GM12878 (cell line): ENCODE data around the gene RGS14. TPM values are rescaled to one million over a fixed set of nuclear protein-coding genes. Genes with fewer than 3 reads are reported as not detected.

Experiments
- CBX5 ChIP-seq: sonication (generic); IDR thresholded peaks from 2 replicates; pipeline ENCODE4 v1.6.1; 2016; ENCODE audit warnings: low read depth, moderate library complexity, mild to moderate bottlenecking, inconsistent platforms
- CHD4 ChIP-seq: fragments of 200-600 bp; sonication (generic); IDR thresholded peaks from 2 replicates; pipeline ENCODE4 v1.6.1; 2016; ENCODE audit warnings: mild to moderate bottlenecking
- ESRRA ChIP-seq: IDR thresholded peaks from 2 replicates; pipeline ENCODE4 v1.6.1; 2012; ENCODE audit warnings: mild to moderate bottlenecking, low read length, improper control_type of control experiment
- MYC ChIP-seq: IDR thresholded peaks from 2 replicates; pipeline ENCODE4 v1.6.1; 2011; ENCODE audit warnings: mild to moderate bottlenecking, low read length, moderate library complexity, inconsistent platforms; ENCODE audit not compliant: insufficient read depth, insufficient replicate concordance, insufficient read length, severe bottlenecking
- NBN ChIP-seq: fragments of 450-650 bp; IDR thresholded peaks from 2 replicates; pipeline ENCODE4 v1.6.1; 2016
- NR2F1 ChIP-seq: fragments of 450-650 bp; conservative IDR thresholded peaks from 2 replicates; pipeline ENCODE4 v1.6.1; 2017; ENCODE audit warnings: mild to moderate bottlenecking
- PAX5 ChIP-seq: IDR thresholded peaks from 2 replicates; pipeline ENCODE4 v1.6.1; 2011; ENCODE audit warnings: low read depth, low read length, borderline replicate concordance
- RAD21 ChIP-seq: IDR thresholded peaks from 2 replicates; pipeline ENCODE4 v1.6.1; 2011; ENCODE audit warnings: mild to moderate bottlenecking, low read depth, low read length, moderate library complexity; ENCODE audit not compliant: insufficient read depth
- RB1 ChIP-seq: fragments of 450-650 bp; formaldehyde crosslinking; IDR thresholded peaks from 2 replicates; pipeline ENCODE4 v1.6.1; 2017; ENCODE audit warnings: mild to moderate bottlenecking, borderline replicate concordance
- RFX5 ChIP-seq: IDR thresholded peaks from 2 replicates; pipeline ENCODE4 v1.6.1; 2011; ENCODE audit warnings: low read depth, low read length, improper control_type of control experiment
- SUPT20H ChIP-seq: IDR thresholded peaks from 2 replicates; pipeline ENCODE4 v1.6.1; 2011; ENCODE audit warnings: low read depth, mild to moderate bottlenecking, low read length, moderate library complexity, borderline replicate concordance; ENCODE audit not compliant: control insufficient read depth
- WRNIP1 ChIP-seq: IDR thresholded peaks from 2 replicates; pipeline ENCODE4 v1.6.1; 2011; ENCODE audit warnings: low read depth, low read length, improper control_type of control experiment, borderline replicate concordance
- YBX1 ChIP-seq: fragments of 450-650 bp; IDR thresholded peaks from 2 replicates; pipeline ENCODE4 v1.6.1; 2016; ENCODE audit warnings: antibody characterized with exemption
- ZNF24 ChIP-seq: fragments of 450-650 bp; IDR thresholded peaks from 2 replicates; pipeline ENCODE4 v1.6.1; 2017; ENCODE audit warnings: antibody characterized with exemption, mild to moderate bottlenecking
- ZSCAN29 ChIP-seq: fragments of 450-650 bp; IDR thresholded peaks from 2 replicates; pipeline ENCODE4 v1.6.1; 2017; ENCODE audit warnings: mild to moderate bottlenecking, moderate library complexity
- polyA plus RNA-seq, 11 experiments: library from polyadenylated mRNA; depleted of rRNA in 4 of 11; unstranded in 6 of 11; stranded (reverse) in 5 of 11; fragments of >200 nt; fragmentation: Nextera tagmentation in 4 of 11; fragmentation: Illumina TruSeq in 1 of 11; extraction: Ambion mirVana in 4 of 11; extraction: Trizol in 1 of 11; gene quantifications; 1 replicate in 1 of 11; 2 replicates in 10 of 11; pipeline versions ENCODE4 v1.2.1 to v1.2.3, GENCODE V29; 2011 to 2016; ENCODE audit warnings: inconsistent platforms in 2 of 11, missing spikeins in 2 of 11, low read depth in 1 of 11
- total RNA-seq, 4 experiments: library from RNA; depleted of rRNA in 3 of 4; stranded (reverse); fragments of >200 nt in 3 of 4; fragmentation: Illumina TruSeq in 1 of 4; extraction: Trizol in 1 of 4; gene quantifications; 2 replicates each; pipeline versions ENCODE4 v1.2.1 to v1.2.3, GENCODE V29; 2013 to 2021
- TF ChIP-seq, protein P1 (sequence below): IDR thresholded peaks from 2 replicates; pipeline ENCODE4 v1.6.1; 2012; ENCODE audit warnings: improper control_type of control experiment, low read depth, low read length; ENCODE audit not compliant: insufficient replicate concordance
- TF ChIP-seq, protein P2 (sequence below): fragments of 450-650 bp; IDR thresholded peaks from 2 replicates; pipeline ENCODE4 v1.6.1; 2016; ENCODE audit warnings: mild to moderate bottlenecking
- TF ChIP-seq, protein P3 (sequence below): fragments of 450-650 bp; IDR thresholded peaks from 2 replicates; pipeline ENCODE4 v1.6.1; 2016; ENCODE audit warnings: mild to moderate bottlenecking, moderate library complexity, borderline replicate concordance

The RGS14 gene
- total and polyA plus RNA-seq, 10 of the 15 experiments (the other 5 are each of a cell fraction or from before 2014, with no cell fraction given): 0.19 to 88.7 (median 54.8) TPM

DNA sequence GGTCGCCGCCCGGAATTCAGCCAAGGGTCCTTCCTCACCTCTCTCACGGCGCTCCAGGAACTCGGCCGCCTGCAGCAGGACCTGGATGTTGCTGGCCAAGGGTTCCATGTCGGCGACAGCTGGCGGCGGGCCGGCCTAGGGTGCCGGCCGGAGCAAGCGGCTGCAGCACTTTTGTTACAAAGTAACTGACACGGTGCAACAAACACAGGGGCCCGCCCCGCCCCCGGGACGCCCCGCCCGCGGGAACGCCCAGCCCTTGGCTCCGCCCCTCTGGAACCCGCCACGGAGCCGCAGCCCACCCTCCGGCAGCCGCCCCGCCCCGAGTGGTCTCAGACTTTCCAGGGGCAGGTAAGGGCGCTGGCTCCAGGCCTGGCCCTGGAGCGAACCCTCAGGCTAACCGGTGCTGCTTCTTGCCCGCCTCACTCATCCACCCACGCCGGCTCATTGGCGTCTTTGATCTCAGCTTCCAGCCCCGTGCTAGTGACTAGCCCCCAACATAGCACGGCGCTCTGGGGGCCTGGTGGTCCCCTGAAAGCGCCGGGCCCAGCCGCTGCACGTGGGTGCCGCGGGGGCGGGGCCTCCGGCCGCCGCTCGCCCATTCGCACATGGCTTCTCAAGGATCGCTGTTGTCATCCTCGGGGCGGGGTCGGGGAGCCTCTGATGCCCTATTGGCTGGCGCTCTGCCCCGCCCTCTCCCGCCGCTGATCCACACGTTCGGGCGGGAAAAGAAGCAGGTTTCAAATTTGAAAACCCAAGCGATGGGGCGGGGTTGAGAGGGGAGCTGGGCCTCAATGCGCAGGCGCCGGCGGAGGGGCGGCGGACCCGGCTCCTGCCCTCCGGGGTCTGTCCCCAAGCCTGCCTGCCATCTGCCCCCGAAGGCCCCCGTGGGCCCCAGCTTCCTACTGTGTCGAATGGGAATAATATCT lies 45.7 kb upstream of the RGS14 start, which contains the start of gene MXD3 (continued):
- TF ChIP-seq NR2F1 (no peak), RB1 (peak; percentile 35; the same call in 1 of the 2 replicates), RAD21 (no peak), CBX5 (no peak), CHD4 (no peak), ZNF24 (no peak), MYC (peak; percentile 68), ESRRA (no peak), SUPT20H (no peak), PAX5 (no peak), YBX1 (no peak), WRNIP1 (no peak), RFX5 (no peak), ZSCAN29 (no peak), NBN (no peak)
- TF ChIP-seq, protein P1, sequence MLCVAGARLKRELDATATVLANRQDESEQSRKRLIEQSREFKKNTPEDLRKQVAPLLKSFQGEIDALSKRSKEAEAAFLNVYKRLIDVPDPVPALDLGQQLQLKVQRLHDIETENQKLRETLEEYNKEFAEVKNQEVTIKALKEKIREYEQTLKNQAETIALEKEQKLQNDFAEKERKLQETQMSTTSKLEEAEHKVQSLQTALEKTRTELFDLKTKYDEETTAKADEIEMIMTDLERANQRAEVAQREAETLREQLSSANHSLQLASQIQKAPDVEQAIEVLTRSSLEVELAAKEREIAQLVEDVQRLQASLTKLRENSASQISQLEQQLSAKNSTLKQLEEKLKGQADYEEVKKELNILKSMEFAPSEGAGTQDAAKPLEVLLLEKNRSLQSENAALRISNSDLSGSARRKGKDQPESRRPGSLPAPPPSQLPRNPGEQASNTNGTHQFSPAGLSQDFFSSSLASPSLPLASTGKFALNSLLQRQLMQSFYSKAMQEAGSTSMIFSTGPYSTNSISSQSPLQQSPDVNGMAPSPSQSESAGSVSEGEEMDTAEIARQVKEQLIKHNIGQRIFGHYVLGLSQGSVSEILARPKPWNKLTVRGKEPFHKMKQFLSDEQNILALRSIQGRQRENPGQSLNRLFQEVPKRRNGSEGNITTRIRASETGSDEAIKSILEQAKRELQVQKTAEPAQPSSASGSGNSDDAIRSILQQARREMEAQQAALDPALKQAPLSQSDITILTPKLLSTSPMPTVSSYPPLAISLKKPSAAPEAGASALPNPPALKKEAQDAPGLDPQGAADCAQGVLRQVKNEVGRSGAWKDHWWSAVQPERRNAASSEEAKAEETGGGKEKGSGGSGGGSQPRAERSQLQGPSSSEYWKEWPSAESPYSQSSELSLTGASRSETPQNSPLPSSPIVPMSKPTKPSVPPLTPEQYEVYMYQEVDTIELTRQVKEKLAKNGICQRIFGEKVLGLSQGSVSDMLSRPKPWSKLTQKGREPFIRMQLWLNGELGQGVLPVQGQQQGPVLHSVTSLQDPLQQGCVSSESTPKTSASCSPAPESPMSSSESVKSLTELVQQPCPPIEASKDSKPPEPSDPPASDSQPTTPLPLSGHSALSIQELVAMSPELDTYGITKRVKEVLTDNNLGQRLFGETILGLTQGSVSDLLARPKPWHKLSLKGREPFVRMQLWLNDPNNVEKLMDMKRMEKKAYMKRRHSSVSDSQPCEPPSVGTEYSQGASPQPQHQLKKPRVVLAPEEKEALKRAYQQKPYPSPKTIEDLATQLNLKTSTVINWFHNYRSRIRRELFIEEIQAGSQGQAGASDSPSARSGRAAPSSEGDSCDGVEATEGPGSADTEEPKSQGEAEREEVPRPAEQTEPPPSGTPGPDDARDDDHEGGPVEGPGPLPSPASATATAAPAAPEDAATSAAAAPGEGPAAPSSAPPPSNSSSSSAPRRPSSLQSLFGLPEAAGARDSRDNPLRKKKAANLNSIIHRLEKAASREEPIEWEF: no peak
- TF ChIP-seq, protein P2, sequence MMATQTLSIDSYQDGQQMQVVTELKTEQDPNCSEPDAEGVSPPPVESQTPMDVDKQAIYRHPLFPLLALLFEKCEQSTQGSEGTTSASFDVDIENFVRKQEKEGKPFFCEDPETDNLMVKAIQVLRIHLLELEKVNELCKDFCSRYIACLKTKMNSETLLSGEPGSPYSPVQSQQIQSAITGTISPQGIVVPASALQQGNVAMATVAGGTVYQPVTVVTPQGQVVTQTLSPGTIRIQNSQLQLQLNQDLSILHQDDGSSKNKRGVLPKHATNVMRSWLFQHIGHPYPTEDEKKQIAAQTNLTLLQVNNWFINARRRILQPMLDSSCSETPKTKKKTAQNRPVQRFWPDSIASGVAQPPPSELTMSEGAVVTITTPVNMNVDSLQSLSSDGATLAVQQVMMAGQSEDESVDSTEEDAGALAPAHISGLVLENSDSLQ: no peak
- TF ChIP-seq, protein P3, sequence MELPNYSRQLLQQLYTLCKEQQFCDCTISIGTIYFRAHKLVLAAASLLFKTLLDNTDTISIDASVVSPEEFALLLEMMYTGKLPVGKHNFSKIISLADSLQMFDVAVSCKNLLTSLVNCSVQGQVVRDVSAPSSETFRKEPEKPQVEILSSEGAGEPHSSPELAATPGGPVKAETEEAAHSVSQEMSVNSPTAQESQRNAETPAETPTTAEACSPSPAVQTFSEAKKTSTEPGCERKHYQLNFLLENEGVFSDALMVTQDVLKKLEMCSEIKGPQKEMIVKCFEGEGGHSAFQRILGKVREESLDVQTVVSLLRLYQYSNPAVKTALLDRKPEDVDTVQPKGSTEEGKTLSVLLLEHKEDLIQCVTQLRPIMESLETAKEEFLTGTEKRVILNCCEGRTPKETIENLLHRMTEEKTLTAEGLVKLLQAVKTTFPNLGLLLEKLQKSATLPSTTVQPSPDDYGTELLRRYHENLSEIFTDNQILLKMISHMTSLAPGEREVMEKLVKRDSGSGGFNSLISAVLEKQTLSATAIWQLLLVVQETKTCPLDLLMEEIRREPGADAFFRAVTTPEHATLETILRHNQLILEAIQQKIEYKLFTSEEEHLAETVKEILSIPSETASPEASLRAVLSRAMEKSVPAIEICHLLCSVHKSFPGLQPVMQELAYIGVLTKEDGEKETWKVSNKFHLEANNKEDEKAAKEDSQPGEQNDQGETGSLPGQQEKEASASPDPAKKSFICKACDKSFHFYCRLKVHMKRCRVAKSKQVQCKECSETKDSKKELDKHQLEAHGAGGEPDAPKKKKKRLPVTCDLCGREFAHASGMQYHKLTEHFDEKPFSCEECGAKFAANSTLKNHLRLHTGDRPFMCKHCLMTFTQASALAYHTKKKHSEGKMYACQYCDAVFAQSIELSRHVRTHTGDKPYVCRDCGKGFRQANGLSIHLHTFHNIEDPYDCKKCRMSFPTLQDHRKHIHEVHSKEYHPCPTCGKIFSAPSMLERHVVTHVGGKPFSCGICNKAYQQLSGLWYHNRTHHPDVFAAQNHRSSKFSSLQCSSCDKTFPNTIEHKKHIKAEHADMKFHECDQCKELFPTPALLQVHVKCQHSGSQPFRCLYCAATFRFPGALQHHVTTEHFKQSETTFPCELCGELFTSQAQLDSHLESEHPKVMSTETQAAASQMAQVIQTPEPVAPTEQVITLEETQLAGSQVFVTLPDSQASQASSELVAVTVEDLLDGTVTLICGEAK: no peak
